ACC112 (cell line): ENCODE results near the gene R3HDM4.

Experiments
- H2AFZ ChIP-seq: fragments of 200-600 bp; sonication (generic); one replicate; pipeline ENCODE4 v1.6.0; 2017; ENCODE audit warnings: antibody characterized with exemption, low read length; ENCODE audit not compliant: unreplicated experiment
- H3K27ac ChIP-seq: fragments of 200-600 bp; sonication (generic); 2 replicates; pipeline ENCODE4 v1.5.1; 2014; ENCODE audit warnings: low read depth, mild to moderate bottlenecking, antibody characterized with exemption, low read length, moderate library complexity
- H3K27me3 ChIP-seq: fragments of 200-600 bp; sonication (generic); 2 replicates; pipeline ENCODE4 v1.6.1; 2014; ENCODE audit warnings: mild to moderate bottlenecking, antibody characterized with exemption, low read length, moderate library complexity, mixed read lengths; ENCODE audit not compliant: insufficient read depth
- H3K36me3 ChIP-seq: fragments of 200-600 bp; sonication (generic); 2 replicates; pipeline ENCODE4 v1.6.1; 2016; ENCODE audit warnings: mild to moderate bottlenecking, antibody characterized with exemption, low read length, moderate library complexity, mixed read lengths; ENCODE audit not compliant: insufficient read depth
- H3K4me1 ChIP-seq: fragments of 200-600 bp; sonication (generic); one replicate; pipeline ENCODE4 v1.6.1; 2016; ENCODE audit warnings: low read length, mixed read lengths; ENCODE audit not compliant: insufficient read depth, unreplicated experiment, control insufficient read depth
- H3K4me3 ChIP-seq: fragments of 200-600 bp; sonication (generic); 2 replicates; pipeline ENCODE4 v1.5.1; 2014; ENCODE audit warnings: mild to moderate bottlenecking, low read depth, low read length
- H3K79me2 ChIP-seq: fragments of 200-600 bp; sonication (generic); one replicate; pipeline ENCODE4 v1.6.0; 2016; ENCODE audit warnings: low read length; ENCODE audit not compliant: control insufficient read depth, unreplicated experiment, insufficient read depth

The R3HDM4 gene

GRCh38 chr19:868458-869244 is 44.4 kb downstream of the R3HDM4 start:
- Histone ChIP-seq H3K4me3 (no peak overlapping the region), H3K27ac (peak overlapping the region; percentile 63), H3K79me2 (no peaks in the 10 kb centered on the region), H3K36me3 (no peaks in the 10 kb centered on the region), H3K4me1 (peaks cover 14% of the 10 kb centered on the region), H2AFZ (no peak overlapping the region), H3K27me3 (no peaks in the 10 kb centered on the region)

GRCh38 chr19:867855-868457 is 45.1 kb downstream of the R3HDM4 start:
- no peak overlapping the region for H3K4me3 ChIP-seq
- no peaks in the 10 kb centered on the region for H3K79me2 ChIP-seq
- H3K27ac ChIP-seq, result no peak overlapping the region
- H3K4me1 ChIP-seq, result peaks cover 14% of the 10 kb centered on the region
- no peak overlapping the region for H2AFZ ChIP-seq
- H3K36me3 ChIP-seq, result no peaks in the 10 kb centered on the region
- H3K27me3 ChIP-seq, result no peaks in the 10 kb centered on the region

- H2AFZ ChIP-seq, result no peak overlapping the region
- no peak overlapping the region for H3K27ac ChIP-seq
- no peaks in the 10 kb centered on the region for H3K27me3 ChIP-seq
- no peaks in the 10 kb centered on the region for H3K79me2 ChIP-seq
- peaks cover 14% of the 10 kb centered on the region for H3K4me1 ChIP-seq
- no peaks in the 10 kb centered on the region for H3K36me3 ChIP-seq
- H3K4me3 ChIP-seq, result no peak overlapping the region
Observed at GRCh38 chr19:867301-867793, 45.7 kb downstream of the R3HDM4 start.

GRCh38 chr19:866769-867300 is 46.2 kb downstream of the R3HDM4 start:
- Histone ChIP-seq H3K27me3 (no peaks in the 10 kb centered on the region), H3K4me1 (peaks cover 14% of the 10 kb centered on the region), H3K79me2 (no peaks in the 10 kb centered on the region), H2AFZ (no peak overlapping the region), H3K36me3 (no peaks in the 10 kb centered on the region), H3K27ac (no peak overlapping the region), H3K4me3 (no peak overlapping the region)

GRCh38 chr19:863315-863620 is 49.8 kb downstream of the R3HDM4 start:
- no peaks in the 10 kb centered on the region for H3K4me1 ChIP-seq
- no peaks in the 10 kb centered on the region for H3K27me3 ChIP-seq
- no peak overlapping the region for H3K4me3 ChIP-seq
- no peak overlapping the region for H2AFZ ChIP-seq
- no peaks in the 10 kb centered on the region for H3K79me2 ChIP-seq
- H3K27ac ChIP-seq, result no peak overlapping the region
- no peaks in the 10 kb centered on the region for H3K36me3 ChIP-seq

GRCh38 chr19:862581-863314 is 50.3 kb downstream of the R3HDM4 start:
- Histone ChIP-seq H3K27ac (no peak overlapping the region), H3K79me2 (no peaks in the 10 kb centered on the region), H3K36me3 (no peaks in the 10 kb centered on the region), H3K4me3 (no peak overlapping the region), H3K27me3 (no peaks in the 10 kb centered on the region), H2AFZ (no peak overlapping the region), H3K4me1 (no peaks in the 10 kb centered on the region)

- H3K4me3 ChIP-seq, result no peak overlapping the region
- H2AFZ ChIP-seq, result no peak overlapping the region
- H3K36me3 ChIP-seq, result no peaks in the 10 kb centered on the region
- no peaks in the 10 kb centered on the region for H3K79me2 ChIP-seq
- no peaks in the 10 kb centered on the region for H3K4me1 ChIP-seq
- H3K27me3 ChIP-seq, result no peaks in the 10 kb centered on the region
- no peak overlapping the region for H3K27ac ChIP-seq
Observed at GRCh38 chr19:861756-862580, 51.1 kb downstream of the R3HDM4 start.

GRCh38 chr19:861141-861755 is 51.8 kb downstream of the R3HDM4 start:
- H3K27ac ChIP-seq, result no peak overlapping the region
- H3K79me2 ChIP-seq, result no peaks in the 10 kb centered on the region

GRCh38 chr19:858868-859843 is 53.9 kb downstream of the R3HDM4 start, which contains the start of gene CFD:
CFD (plus strand) TSS chr19:859664; CDS start chr19:859690, 26 bp downstream.
- Histone ChIP-seq H3K4me3 (peak within 1 kb of the TSS; percentile 71), H3K27me3 (no peaks in the 10 kb centered on the region), H3K27ac (no peak within 1 kb of the TSS), H3K36me3 (no peaks in the 10 kb centered on the region), H3K4me1 (no peaks in the 10 kb centered on the region), H2AFZ (no peak within 1 kb of the TSS), H3K79me2 (no peaks in the 10 kb centered on the region)

More at GRCh38 chr19:861141-861755, 51.8 kb downstream of the R3HDM4 start:
- Histone ChIP-seq H3K27me3 (no peaks in the 10 kb centered on the region), H3K4me1 (no peaks in the 10 kb centered on the region), H3K4me3 (no peak overlapping the region), H2AFZ (no peak overlapping the region), H3K36me3 (no peaks in the 10 kb centered on the region)
